HG03442 (cell line): ENCODE results near the gene SVIL.
"Not testable (repeated sequence)": the region's sequence is repeated elsewhere in the genome, so short reads cannot be mapped to it uniquely, and the experiment has no call there.

Experiments
- ATAC-seq: cut with Tn5 transposase; IDR thresholded peaks from one replicate; pipeline ENCODE4 v1.9.1; 2021; ENCODE audit warnings: mild to moderate bottlenecking, moderate library complexity; ENCODE audit not compliant: unreplicated experiment

The SVIL gene

DNA sequence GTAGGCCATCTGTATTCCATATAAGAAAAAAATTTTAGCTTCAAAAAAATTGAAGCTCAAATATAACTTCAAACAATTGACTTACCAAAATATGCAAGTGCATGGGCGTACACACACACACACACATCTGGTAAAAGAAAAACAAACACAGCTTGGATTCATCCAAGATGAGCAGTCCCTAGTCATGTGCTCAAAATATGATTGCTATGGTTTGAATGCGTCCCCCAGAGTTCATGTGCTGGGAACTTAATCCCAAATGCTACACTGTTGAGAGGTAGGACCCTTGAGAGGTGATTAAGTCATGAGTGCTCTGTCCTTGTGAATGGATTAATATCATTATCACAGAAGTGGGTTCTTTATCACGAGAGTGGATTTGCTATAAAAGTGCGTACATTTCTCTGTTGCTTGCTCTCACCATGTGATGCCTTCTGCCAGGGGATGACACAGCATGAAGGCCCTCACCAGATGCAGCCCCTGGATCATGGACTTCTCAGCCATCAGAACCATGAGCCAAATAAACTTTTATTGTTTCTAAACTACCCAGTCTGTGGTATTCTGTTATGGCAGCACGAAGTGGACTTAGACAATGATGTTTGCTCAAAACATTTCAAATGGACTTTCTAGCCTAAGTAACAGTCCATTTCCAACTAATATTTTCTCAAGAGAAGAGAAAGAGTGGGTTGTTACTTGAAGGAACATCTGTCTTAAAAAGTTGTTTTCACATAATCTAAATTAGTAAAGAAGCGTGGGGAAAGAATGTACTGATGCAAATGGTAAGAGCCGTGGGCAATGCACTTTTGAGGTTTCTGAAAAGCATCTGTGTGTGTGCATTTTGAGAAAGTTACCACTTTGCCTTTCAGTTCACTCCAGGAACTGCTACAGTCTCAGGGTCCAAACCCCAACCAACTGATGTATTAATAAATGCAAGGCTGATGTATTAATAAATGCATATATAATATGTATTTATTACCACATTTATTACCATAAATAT lies 15.1 kb upstream of the SVIL start:
- ATAC-seq: no peak

- ATAC-seq: no peak
Observed at GRCh38 chr10:29648983-29649268, 14.2 kb upstream of the SVIL start.

DNA sequence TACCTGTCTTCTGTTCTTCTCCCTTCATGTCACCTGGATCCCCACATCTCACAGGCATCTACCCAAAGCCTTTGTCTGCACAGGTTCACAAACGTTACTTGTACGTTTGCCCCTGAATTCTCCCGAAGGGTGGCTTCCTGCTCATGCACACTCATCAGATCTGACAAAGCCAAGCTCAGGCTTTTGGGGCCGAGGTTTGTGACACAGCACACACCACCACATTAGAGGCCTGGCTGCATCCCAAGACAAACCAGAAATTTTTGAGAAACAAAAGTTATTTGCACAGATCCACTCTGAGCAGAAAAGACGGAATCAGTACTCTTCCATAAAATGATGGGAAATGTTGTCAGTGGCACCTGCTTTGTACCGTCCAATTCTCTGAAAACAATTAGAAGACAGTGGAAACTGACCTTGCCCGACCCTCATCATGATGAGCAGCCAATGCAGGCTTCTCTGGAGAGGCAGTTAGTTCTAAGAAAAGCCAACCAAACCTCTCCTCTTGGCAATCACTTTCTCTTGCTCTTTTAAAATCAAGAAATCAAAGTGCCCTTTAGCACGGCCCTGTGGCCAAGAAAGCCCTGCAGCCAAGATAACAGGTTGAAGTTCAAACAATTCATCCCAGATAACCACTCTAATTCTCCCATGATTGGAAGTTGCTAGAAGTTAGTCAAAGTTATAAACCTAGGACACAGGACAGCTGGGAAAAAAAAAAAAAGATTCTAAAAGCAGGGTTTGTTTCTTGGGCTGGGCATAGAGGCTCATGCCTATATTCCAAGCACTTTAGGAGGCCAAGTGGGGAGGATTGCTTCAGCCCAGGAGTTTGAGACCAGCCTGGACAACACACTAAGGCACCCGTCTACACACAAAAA lies 13.6 kb upstream of the SVIL start:
- ATAC-seq: no peak

- ATAC-seq: no peak
Observed at GRCh38 chr10:29647478-29647877, 12.7 kb upstream of the SVIL start.

DNA sequence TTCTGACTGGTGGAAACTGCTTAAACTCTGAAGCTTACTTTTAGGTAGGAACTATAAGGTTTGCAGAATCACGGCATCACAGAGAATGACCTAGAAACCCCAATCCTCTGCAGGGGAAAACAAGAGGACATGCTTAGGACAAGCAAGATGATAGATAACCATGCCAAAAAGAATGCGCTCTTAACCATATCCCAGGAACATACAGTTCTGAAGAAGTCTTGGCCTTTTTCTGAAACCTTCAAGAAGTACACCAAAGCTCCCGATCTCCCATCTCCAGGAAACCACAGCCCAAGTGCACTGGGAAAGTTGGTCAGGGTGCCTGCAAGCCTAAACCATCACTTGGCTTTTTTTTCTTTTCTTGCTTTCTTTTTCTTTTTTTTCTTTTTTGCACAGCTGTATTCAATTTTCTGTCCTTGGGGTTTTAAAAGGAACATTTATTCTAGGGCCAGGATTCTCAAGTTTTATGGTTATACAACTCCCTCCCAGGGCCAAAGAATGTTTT lies 12.2 kb upstream of the SVIL start:
- no peak for ATAC-seq

DNA sequence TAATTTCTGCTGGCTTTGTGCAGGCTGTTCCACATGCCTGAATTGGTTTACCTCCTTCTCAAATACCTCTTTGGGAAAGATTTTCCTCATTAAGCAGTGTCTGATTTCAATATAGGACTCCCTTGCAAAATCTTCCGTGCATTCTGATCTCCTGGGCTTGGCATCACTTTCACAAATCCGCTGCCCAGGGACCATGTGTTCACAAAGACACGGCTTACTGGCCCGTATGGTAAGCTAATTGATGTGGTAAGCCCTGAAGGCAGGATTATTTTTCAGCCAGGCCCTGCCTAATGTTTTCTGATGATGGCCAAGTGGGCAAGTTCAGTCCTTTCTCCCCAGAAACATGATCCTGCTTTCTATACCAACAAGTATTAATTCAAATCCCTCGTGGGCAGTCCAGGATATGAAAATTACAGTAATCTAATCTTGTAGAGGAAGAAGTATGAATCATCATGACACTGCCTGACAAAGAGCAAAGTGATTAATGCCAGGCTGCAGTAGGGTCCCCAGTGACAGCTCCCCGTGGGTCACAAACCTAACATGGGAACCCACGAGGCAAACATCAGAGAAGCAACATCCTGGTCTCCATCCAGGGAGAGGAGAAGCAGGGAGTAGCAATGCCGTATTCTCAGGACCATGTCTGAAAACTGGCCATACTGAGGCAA lies 11.6 kb upstream of the SVIL start:
- ATAC-seq: no peak

- no peak for ATAC-seq
Observed at GRCh38 chr10:29643771-29644501, 9.2 kb upstream of the SVIL start.

- ATAC-seq: no peak
Observed at GRCh38 chr10:29642990-29643389, 8.2 kb upstream of the SVIL start.

DNA sequence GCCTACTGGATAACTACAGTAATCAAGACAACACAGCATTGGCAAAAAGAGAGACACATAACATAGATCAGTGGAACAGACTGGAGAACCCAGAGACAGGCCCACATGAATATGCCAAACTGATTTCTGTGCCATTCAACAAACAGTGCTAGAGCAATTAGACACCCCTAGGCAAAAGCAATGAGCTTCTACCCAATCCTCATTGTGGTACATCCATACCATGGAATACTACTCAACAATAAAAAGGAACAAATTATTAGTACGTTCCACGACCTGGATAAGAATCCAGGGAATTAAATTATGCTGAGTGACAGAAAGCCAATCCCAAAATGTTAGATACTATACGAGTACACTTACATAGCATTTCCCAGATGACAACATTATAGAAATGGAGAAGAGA lies 2.8 kb upstream of the SVIL start:
- no peak for ATAC-seq

DNA sequence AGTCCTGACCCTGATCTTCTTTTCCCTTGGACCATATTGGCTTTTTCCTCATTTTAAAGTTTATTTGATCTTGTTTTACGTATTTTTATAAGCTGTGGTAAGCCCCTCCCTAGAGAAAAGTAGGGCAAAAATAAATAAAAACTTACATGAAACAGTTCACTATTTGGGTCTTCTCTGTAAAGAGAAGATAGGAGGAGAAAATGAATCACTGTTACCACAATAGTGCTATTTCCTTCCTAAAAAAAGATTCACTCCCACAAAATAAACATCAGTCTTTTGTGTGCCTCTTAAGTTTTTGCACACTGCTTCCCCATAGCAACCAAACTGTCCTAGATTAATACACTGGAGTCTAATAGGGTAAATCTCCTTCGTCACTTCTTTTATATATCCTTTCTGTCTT lies 1.4 kb upstream of the SVIL start:
- ATAC-seq: no peak

DNA sequence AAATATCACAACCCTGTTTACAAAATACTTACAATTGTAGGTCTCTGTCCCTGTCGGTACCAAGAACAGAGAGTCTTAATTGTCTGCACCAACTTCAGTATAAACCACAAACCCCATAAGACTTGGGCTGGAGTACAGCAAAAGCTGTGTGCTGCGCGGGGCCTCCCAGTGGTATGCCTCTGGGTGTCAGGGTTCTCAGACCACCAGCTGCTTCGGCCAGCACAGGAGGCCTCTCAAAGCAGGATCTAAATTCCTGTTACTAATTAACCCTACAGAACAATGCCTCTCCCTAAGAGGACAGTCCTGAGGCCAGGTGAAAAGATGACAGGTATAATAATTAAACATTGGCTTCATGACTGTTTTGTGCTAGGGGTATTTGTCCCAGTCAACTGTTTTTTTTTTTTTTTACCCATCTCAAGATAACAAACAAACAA lies 957 bp upstream of the SVIL start:
- no peak for ATAC-seq

DNA sequence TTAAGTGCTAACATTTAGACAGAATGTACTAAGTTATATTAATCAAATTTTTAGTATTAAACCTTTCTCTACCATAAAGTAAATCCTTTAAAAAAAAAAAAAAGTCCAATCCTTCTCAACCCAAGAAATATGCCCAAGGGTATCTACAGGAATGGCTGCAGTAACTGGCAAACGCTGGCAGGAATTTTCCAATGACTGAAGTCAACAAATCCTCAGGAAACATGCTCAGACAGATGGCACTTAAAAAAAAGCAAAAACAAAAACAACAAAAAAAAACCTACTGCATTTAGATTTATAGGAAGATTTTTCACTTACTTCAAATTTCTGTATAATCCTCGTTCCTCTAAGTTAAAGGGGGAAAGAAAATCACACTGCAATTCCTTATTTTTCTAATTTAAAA lies 666 bp downstream of the SVIL start:
- ATAC-seq: no peak

- no peak for ATAC-seq
Observed at GRCh38 chr10:29631049-29631339, 3.8 kb downstream of the SVIL start.

DNA sequence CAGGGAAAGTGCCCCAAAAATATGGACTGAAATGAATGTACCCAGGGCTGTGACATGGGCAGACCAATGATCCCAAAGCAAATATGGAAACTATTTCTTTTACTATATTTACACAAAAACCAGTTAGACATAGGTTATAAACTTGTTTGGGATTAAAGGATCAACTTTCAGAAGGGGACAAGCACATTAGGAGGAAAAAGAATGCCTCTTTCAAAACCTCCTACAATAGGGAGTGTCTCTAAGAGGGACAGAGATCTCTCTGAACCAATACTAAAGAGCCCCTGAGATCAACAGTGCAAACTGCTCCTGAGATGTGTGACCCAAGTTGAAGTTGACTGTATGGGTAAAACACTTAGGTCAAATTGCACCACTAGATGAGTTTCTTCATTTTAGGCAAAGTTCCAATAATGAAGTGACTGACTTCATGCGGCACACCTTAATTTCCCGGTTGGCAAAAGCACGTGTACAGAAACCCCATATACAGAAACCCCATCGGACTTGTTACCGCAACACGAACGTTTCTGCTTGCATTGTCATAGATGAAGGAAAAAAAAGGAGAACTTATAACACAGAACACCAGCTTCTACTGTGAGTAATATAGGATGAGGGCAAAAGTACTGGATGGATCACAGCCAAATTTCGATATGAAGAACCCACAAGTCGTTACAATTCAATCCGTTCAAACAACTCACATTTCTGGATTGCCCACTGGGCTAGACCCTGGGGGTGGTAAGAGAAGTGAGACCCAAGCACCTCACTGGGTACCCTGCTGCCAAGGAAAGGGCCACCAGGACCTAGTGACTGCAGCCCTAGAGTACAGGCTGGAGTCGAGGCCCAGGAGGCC lies 4.3 kb downstream of the SVIL start:
- no peak for ATAC-seq

- ATAC-seq: no peak
Observed at GRCh38 chr10:29628912-29629526, 5.8 kb downstream of the SVIL start.

DNA sequence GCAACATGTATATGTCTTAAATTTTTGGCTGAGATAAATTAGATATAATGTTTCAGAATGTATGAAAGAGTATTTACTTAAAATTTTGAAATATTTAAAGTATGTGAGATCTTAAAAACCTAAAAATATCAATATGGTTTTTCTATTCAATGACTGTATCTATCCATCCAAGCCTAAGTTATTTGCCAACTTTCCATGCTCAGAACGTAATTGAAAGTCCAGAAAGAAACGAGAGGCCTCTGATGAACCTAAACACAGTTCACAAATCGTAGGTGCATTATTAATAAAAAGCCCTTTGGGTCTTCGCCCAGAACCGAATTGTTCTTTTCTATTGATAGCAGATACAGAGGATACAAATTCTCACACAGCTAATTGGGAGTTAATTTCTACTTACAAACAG lies 6.5 kb downstream of the SVIL start:
- ATAC-seq: no peak

DNA sequence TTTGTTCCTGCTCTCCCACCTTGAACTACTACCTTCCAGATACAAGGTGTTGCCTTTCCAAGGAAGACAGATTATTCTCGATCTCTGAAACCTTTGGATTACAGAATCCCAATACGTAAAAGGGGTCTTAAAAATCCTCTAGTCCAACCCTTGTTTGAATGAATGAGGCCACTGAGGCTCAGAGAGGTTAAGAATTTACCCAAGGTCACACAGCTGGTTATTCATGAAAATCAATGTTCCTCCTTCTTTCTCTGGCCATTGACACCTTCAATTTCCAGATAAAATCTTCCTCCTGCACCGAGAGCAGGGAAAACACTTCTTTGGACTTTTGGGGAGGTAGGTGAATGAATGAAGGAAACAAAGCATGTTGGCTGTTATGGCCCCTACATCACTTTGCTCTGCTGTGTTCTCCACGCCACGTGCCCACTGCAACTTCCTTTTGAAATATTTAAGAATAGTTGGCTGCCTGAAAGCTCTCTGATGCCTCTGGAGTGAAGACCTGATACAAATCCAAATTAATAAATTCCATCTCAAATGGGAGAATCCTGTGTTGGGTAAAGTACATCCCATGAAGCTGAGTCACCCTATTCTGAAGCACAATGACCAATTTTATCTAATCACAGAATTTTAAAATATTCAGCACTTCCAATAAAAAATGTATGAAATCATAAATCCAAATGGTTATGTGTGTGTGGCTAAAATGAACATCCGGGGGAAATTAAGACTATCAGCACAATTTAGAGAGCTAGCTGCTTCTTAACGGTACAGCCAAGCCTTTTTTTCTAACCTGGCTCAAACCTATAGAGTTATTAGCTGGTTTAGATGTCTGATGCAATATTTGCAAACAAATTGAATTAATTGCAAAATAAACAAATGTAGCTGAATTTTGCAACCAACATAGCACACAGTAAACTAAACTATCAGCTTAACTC lies 7.3 kb downstream of the SVIL start:
- ATAC-seq: no peak

DNA sequence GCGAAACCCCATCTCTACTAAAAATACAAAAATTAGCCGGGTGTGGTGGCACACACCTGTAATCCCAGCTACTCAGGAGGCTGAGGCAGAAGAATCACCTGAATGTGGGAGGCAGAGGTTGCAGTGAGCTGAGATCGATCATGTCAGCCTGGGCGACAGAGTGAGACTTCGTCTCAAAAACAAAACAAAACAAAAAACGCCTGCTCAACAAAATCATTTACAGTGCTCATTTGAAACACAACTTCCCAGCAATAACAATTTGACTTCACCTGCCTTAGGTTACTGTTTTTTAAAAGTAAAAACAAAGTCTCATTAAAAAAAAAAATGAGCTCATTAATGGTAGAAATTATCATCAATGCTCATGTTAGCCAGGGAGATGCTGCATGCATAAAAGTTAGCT lies 10.4 kb downstream of the SVIL start:
- ATAC-seq: not testable (repeated sequence)
